Neutrophil (primary cell): Measurements from ENCODE around the gene DAPK1.
"Not testable (repeated sequence)": the region's sequence is repeated elsewhere in the genome, so short reads cannot be mapped to it uniquely, and the experiment has no call there.

Experiments
- H3K27ac ChIP-seq: fragments of 200-600 bp; sonication (generic); 2 replicates; pipeline ENCODE4 v1.5.1; 2016; ENCODE audit warnings: mild to moderate bottlenecking, moderate library complexity
- H3K27me3 ChIP-seq: fragments of 200-600 bp; sonication (generic); 2 replicates; pipeline ENCODE4 v1.6.0; 2016; ENCODE audit warnings: mild to moderate bottlenecking
- H3K36me3 ChIP-seq: fragments of 200-600 bp; sonication (generic); 2 replicates; pipeline ENCODE4 v1.5.1; 2017
- H3K4me1 ChIP-seq, 2 experiments: fragments of 200-600 bp in 1 of 2; sonication (generic) in 1 of 2; 1 replicate in 1 of 2; 2 replicates in 1 of 2; pipeline versions ENCODE4 v1.5.1 to v1.6.1; 2013 to 2016; ENCODE audit warnings: low read depth in 1 of 2, low read length in 1 of 2, mild to moderate bottlenecking in 1 of 2, moderate library complexity in 1 of 2; ENCODE audit not compliant: control insufficient read depth in 1 of 2, insufficient read depth in 1 of 2
- H3K4me3 ChIP-seq, 2 experiments: fragments of 200-600 bp in 1 of 2; sonication (generic) in 1 of 2; 1 replicate in 1 of 2; 2 replicates in 1 of 2; pipeline ENCODE4 v1.5.1; 2013 to 2016; ENCODE audit warnings: low read depth in 1 of 2, low read length in 1 of 2, mild to moderate bottlenecking in 1 of 2, moderate library complexity in 1 of 2
- H3K9me3 ChIP-seq: fragments of 200-600 bp; sonication (generic); 2 replicates; pipeline ENCODE4 v1.5.1; 2016
- TF ChIP-seq, protein P1 (sequence below): fragments of 200-600 bp; sonication (generic); IDR thresholded peaks from 2 replicates; pipeline ENCODE4 v1.5.1; 2016; ENCODE audit warnings: antibody characterized with exemption

DAPK1 gene

DNA sequence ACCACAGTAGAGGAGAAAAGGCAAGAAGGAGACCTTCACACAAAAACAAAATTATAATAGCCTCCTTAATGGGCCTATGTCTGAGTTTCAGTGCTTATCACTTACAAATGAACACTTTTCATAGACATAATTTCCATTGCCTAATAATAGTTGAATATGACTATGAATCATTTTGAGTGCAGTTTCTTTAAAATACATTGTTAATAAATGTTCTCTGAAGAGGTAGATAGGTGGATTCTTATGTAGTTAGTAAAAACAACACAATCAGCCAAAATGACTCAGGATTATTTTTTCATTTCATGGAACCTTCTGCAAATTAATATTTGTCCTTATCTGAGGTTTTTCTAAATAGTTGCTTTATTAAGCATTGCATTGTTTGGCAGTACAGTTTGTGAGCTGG, 45.6 kb downstream of the DAPK1 start:
- no peaks in the 10 kb centered on the region for H3K36me3 ChIP-seq
- H3K9me3 ChIP-seq: no peaks in the 10 kb centered on the region
- H3K27ac ChIP-seq: no peak overlapping the region
- TF ChIP-seq, protein P1, sequence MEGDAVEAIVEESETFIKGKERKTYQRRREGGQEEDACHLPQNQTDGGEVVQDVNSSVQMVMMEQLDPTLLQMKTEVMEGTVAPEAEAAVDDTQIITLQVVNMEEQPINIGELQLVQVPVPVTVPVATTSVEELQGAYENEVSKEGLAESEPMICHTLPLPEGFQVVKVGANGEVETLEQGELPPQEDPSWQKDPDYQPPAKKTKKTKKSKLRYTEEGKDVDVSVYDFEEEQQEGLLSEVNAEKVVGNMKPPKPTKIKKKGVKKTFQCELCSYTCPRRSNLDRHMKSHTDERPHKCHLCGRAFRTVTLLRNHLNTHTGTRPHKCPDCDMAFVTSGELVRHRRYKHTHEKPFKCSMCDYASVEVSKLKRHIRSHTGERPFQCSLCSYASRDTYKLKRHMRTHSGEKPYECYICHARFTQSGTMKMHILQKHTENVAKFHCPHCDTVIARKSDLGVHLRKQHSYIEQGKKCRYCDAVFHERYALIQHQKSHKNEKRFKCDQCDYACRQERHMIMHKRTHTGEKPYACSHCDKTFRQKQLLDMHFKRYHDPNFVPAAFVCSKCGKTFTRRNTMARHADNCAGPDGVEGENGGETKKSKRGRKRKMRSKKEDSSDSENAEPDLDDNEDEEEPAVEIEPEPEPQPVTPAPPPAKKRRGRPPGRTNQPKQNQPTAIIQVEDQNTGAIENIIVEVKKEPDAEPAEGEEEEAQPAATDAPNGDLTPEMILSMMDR: no peak
- no peak overlapping the region for H3K4me3 ChIP-seq
- H3K4me1 ChIP-seq: no peaks in the 10 kb centered on the region
- no peaks in the 10 kb centered on the region for H3K27me3 ChIP-seq

DNA sequence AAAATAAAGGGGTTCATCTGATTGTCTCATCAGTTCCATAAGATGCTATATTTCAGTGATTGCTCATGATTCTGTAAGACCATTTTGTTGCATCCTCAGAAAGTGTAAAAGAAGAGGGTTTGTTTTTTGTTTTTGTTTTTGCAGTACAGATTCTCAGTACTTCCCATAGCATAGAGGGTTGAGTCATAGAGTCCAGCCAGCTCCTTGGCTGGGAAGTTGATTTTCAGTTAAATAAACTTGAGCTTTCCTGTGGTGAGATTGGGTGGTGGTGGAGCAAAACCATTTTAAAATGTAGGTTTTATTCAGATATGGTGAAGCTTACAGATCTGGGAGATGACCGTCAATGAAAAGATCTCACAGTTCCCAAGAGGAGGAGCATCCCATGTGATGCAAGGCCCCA, 48.2 kb downstream of the DAPK1 start:
- Histone ChIP-seq H3K27ac (no peak overlapping the region), H3K4me3 (no peak overlapping the region), H3K9me3 (no peaks in the 10 kb centered on the region), H3K27me3 (no peaks in the 10 kb centered on the region), H3K4me1 (no peaks in the 10 kb centered on the region), H3K36me3 (no peaks in the 10 kb centered on the region)
- TF ChIP-seq, protein P1: no peak

DNA sequence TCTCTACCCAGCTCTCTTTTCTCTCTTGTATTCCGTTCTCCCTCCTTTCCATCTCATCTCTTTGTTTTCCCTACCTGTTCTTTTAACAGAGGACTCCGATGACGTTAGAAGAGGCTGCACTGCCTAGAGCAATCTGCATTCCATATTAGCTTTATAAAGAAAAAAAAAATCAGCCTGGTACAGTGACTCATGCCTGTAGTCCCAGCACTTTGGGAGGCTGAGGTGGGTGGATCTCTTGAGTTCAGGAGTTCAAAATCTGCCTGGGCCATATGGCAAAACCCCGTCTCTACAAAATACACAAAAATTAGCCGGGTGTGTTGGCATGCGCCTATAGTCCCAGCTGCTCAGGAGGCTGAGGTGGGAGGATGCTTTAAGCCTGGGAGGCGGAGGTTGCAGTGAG, 49.0 kb downstream of the DAPK1 start:
- H3K27me3 ChIP-seq: no peaks in the 10 kb centered on the region
- H3K27ac ChIP-seq: no peak overlapping the region
- H3K9me3 ChIP-seq: no peaks in the 10 kb centered on the region
- no peaks in the 10 kb centered on the region for H3K36me3 ChIP-seq
- H3K4me3 ChIP-seq: no peak overlapping the region
- TF ChIP-seq, protein P1: no peak
- H3K4me1 ChIP-seq: no peaks in the 10 kb centered on the region

DNA sequence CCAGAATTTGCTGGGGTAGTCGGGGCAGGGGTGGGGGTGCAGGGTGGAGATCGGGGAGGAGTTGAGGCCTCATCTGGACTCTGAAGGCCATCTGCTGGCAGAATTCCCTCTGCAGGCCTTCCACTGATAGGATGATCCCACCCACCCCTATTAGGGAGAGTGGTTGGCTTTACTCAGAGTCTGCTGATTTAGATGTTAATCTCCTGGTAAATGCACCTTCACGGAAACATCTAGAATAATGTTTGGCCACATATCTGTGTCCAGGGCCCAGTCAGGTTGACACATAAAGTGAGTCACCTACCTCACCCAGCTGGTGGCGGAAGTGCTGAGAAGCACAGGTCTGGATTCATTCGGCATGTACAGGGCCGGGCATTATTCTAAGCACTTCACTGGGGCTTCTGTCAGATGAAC, 50.0 kb downstream of the DAPK1 start:
- Histone ChIP-seq H3K4me1 (no peaks in the 10 kb centered on the region), H3K4me3 (no peak overlapping the region), H3K36me3 (no peaks in the 10 kb centered on the region), H3K9me3 (no peaks in the 10 kb centered on the region), H3K27me3 (no peaks in the 10 kb centered on the region), H3K27ac (no peak overlapping the region)
- TF ChIP-seq, protein P1: no peak

DNA sequence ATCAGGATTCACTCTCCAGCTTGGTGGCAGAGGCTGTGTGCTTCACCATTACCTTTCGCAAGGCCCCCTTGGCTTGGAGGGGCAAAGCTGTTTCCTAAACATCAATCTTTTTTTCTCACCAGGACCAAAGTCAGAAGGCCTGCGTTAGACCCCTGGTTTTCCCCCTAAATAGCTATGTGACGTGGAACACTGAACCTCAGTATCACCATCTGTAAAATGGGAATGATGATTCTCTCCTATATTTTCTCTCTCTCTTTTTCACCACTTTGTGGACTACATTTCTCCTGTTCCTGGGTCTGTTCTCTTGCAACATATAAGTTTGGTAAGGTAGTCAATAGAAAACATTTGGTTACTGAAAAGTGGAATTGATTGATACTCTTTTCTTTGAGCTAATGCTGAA, 50.5 kb downstream of the DAPK1 start:
- TF ChIP-seq, protein P1: no peak
- no peaks in the 10 kb centered on the region for H3K9me3 ChIP-seq

DNA sequence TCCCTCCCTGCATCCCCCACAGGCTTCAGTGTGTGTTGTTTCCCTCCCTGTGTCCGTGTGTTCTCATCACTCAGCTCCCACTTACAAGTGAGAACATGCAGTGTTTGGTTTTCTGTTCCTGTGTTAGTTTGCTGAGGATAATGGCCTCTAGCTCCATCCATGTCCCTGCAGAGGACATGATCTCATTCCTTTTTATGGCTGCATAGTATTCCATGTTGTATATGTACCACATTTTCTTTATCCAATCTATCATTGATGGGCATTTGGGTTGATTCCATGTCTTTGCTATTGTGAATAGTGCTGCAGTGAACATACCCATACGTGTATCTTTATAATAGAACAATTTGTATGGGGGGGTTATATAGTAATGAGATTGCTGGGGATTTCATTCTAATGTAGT, 51.4 kb downstream of the DAPK1 start:
- H3K27ac ChIP-seq, H3K4me3 ChIP-seq, H3K36me3 ChIP-seq, H3K4me1 ChIP-seq, H3K9me3 ChIP-seq, H3K27me3 ChIP-seq: not testable (repeated sequence)

More for the DNA sequence above, 50.5 kb downstream of the DAPK1 start:
- Histone ChIP-seq H3K27ac (no peak overlapping the region), H3K27me3 (no peaks in the 10 kb centered on the region), H3K4me3 (no peak overlapping the region), H3K36me3 (no peaks in the 10 kb centered on the region), H3K4me1 (no peaks in the 10 kb centered on the region)
